Choroid plexus epithelial cell (primary cell): ENCODE data around the gene ATAD3B.
"Not testable (repeated sequence)": the region's sequence is repeated elsewhere in the genome, so short reads cannot be mapped to it uniquely, and the experiment has no call there.

ENCODE experiments used
- DNase-seq: peaks from one replicate; pipeline ENCODE4 v3.0.0-alpha.2; 2010; ENCODE audit warnings: low read depth
- H3K4me3 ChIP-seq: 2 replicates; pipeline ENCODE4 v1.5.1; 2011; ENCODE audit warnings: low read depth, mild to moderate bottlenecking, control low read depth, low read length, moderate library complexity
- CTCF ChIP-seq: conservative IDR thresholded peaks from 2 replicates; pipeline ENCODE4 v1.5.1; 2011; ENCODE audit warnings: low read depth, mild to moderate bottlenecking, control low read depth, inconsistent platforms, low read length, moderate library complexity

ATAD3B gene

GRCh38 chr1:1517973-1518620 is 46.5 kb downstream of the ATAD3B start:
- no peak for TF ChIP-seq CTCF
- no peak overlapping the region for H3K4me3 ChIP-seq
- DNase-seq: no peak

- not testable (repeated sequence) for DNase-seq, H3K4me3 ChIP-seq
These were observed 47.0 kb downstream of the ATAD3B start for GRCh38 chr1:1518621-1519007.

GRCh38 chr1:1519805-1520505 is 48.4 kb downstream of the ATAD3B start:
- not testable (repeated sequence) for H3K4me3 ChIP-seq, DNase-seq

DNA sequence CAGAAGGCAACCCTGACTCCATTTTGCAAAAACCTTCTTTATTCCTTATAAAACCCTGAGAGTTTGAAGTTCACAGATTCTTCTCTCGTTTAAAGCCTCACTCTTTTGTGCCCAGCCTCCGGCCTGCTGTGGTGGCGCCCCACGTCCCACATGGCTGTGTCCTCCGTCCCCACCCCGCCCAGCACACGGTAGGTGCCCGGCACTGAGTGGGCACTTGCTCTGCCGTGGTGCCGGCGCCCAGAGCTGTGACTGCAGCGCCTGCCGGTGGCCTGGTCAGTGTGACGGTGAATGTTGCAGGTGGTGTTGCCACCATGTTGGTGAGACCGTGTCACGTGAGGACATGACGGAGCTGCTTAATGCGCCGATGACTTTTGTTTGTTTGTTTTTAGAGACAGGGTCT is 49.8 kb downstream of the ATAD3B start:
- H3K4me3 ChIP-seq: no peak overlapping the region
- no peak for TF ChIP-seq CTCF

DNA sequence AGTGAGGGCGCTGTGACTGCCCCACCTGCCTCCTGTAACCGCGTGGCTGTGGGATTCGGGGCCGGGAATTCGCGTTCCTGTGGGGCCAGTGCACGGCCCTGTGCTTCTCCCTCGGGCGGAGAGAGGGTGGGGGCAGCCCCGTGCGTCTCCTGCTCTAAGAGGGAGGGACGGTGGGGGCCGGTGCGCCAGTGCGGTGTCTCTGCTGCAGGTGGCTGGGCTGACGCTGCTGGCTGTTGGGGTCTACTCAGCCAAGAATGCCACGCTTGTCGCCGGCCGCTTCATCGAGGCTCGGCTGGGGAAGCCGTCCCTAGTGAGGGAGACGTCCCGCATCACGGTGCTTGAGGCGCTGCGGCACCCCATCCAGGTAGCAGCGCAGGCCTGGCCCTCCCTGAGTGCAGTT is 51.0 kb downstream of the ATAD3B start:
- H3K4me3 ChIP-seq, DNase-seq: not testable (repeated sequence)

More for the DNA sequence above, 49.8 kb downstream of the ATAD3B start:
- DNase-seq: no peak

GRCh38 chr1:1523226-1523625 is 51.7 kb downstream of the ATAD3B start:
- H3K4me3 ChIP-seq, DNase-seq: not testable (repeated sequence)

DNA sequence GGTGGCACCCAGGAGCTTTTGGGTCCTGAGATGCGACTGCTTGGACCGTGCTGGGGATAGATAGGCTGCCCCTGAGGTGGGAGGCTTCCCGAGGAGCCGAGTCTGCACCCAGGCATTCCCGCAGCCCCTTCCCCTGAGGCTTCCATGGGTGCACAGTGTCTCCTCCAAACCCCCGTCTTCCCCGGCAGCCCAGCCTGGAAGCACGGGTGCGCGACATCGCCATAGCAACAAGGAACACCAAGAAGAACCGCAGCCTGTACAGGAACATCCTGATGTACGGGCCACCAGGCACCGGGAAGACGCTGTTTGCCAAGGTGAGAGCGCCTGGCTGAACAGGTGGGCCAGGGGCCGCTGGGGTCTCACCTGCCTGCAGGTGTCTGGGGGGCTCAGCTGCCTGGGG is 52.1 kb downstream of the ATAD3B start:
- H3K4me3 ChIP-seq, DNase-seq: not testable (repeated sequence)

- H3K4me3 ChIP-seq, DNase-seq: not testable (repeated sequence)
These were observed 53.3 kb downstream of the ATAD3B start for GRCh38 chr1:1524750-1525383.

- not testable (repeated sequence) for H3K4me3 ChIP-seq, DNase-seq
These were observed 54.9 kb downstream of the ATAD3B start for GRCh38 chr1:1526476-1526875.

GRCh38 chr1:1527092-1527816 is 55.7 kb downstream of the ATAD3B start:
- no peak overlapping the region for H3K4me3 ChIP-seq
- no peak for DNase-seq
- TF ChIP-seq CTCF: no peak
